GM12892 (cell line): ENCODE results near the gene C9orf78.

ENCODE experiments used
- POLR2A ChIP-seq: IDR thresholded peaks from 2 replicates; pipeline ENCODE4 v1.6.1; 2011; ENCODE audit warnings: low read depth, low read length, control low read depth
- TAF1 ChIP-seq: IDR thresholded peaks from 2 replicates; pipeline ENCODE4 v1.6.1; 2011; ENCODE audit warnings: low read depth, mild to moderate bottlenecking, control low read depth, low read length, borderline replicate concordance

DNA sequence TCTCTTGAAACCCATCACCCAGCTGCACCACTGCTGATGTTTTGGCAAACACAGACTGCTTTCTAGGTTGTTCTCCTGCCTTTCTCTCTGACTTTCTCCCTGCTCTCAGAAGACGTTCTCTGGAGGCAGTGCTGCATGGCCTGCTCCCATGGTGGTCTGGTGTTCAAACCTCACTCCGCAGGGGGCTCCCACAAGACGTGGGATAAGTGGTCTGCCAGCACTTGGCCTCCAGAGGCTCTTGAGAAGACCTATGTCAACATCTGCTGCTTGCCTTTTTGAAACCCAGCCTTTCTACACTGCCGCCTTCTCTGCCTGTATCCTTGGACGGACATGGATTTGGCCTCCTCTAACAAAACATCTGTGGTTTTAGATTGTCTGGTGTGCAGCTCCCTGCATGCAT lies 16.7 kb upstream of the C9orf78 start:
- TF ChIP-seq TAF1 (no peak), POLR2A (no peak)
